Upper lobe of right lung (tissue), 1 donor: Measurements from ENCODE around the gene NDUFAB1. TPM values are rescaled to one million over a fixed set of nuclear protein-coding genes. Genes with fewer than 3 reads are reported as not detected.

Experiments used
- ATAC-seq: fragments of 200-7000 bp; cut with Tn5 transposase; one replicate; pipeline ENCODE4 v1.9.1; 2020; ENCODE audit warnings: mild to moderate bottlenecking, moderate library complexity
- DNase-seq: peaks from one replicate; pipeline ENCODE4 v3.0.0-alpha.2; 2020
- H3K27ac ChIP-seq: fragments of 200-600 bp; one replicate; pipeline ENCODE4 v1.8.0; 2022
- H3K27me3 ChIP-seq: fragments of 200-600 bp; one replicate; pipeline ENCODE4 v1.8.0; 2022; ENCODE audit warnings: mild to moderate bottlenecking
- H3K36me3 ChIP-seq: fragments of 200-600 bp; one replicate; pipeline ENCODE4 v1.8.0; 2022
- H3K4me1 ChIP-seq: fragments of 200-600 bp; one replicate; pipeline ENCODE4 v1.8.0; 2022
- H3K4me3 ChIP-seq: fragments of 200-600 bp; one replicate; pipeline ENCODE4 v1.8.0; 2022; ENCODE audit warnings: mild to moderate bottlenecking
- H3K9me3 ChIP-seq: fragments of 200-600 bp; one replicate; pipeline ENCODE4 v1.8.0; 2022
- CTCF ChIP-seq: fragments of 200-600 bp; IDR thresholded peaks from one replicate; pipeline ENCODE4 v1.8.0; 2022; ENCODE audit warnings: antibody characterized with exemption
- intact Hi-C: fragments of 100-400 bp; cut with DNase I; formaldehyde crosslinking; loops from one replicate; pipeline ENCODE4 v1.11.0; 2022
- total RNA-seq: library from RNA; stranded (reverse); fragmentation: NEBNext Ultra II Directional; extraction: Animal tissue kit (Norgen Biotek cat#: 25700); gene quantifications from one replicate; pipeline ENCODE4 v1.2.1, GENCODE V29; 2021
- donor health status: DM: no; HTN: yes; CAD: no; lungs with severe emphysema.

The NDUFAB1 gene
- total RNA-seq, 1 donor from 2014 or later = 49.2 TPM

- peak overlapping the region; percentile 36 for H3K27ac ChIP-seq
- no peaks in the 10 kb centered on the region for H3K4me1 ChIP-seq
- no peak overlapping the region for H3K4me3 ChIP-seq
- H3K36me3 ChIP-seq = peaks cover 70% of the 10 kb centered on the region
- intact Hi-C loops = no loop called here
- H3K9me3 ChIP-seq = no peaks in the 10 kb centered on the region
- peak; percentile 87 for ATAC-seq
- DNase-seq = no peak
- no peak for TF ChIP-seq CTCF
- no peaks in the 10 kb centered on the region for H3K27me3 ChIP-seq
Observed at GRCh38 chr16:23539984-23540816, 55.9 kb downstream of the NDUFAB1 start.

GRCh38 chr16:23538919-23539278 lies 57.2 kb downstream of the NDUFAB1 start:
- Histone ChIP-seq H3K4me3 (no peak overlapping the region), H3K9me3 (no peaks in the 10 kb centered on the region), H3K36me3 (peaks cover 71% of the 10 kb centered on the region), H3K4me1 (no peaks in the 10 kb centered on the region), H3K27me3 (no peaks in the 10 kb centered on the region), H3K27ac (no peak overlapping the region)
- intact Hi-C loops = no loop called here
- no peak for DNase-seq
- no peak for ATAC-seq
- TF ChIP-seq CTCF = no peak

- intact Hi-C loops = no loop called here
- TF ChIP-seq CTCF = no peak
- no peak for ATAC-seq
- Histone ChIP-seq H3K4me3 (no peak overlapping the region), H3K27me3 (no peaks in the 10 kb centered on the region), H3K27ac (no peak overlapping the region), H3K9me3 (no peaks in the 10 kb centered on the region), H3K36me3 (peaks cover 73% of the 10 kb centered on the region), H3K4me1 (no peaks in the 10 kb centered on the region)
- no peak for DNase-seq
Observed at GRCh38 chr16:23537390-23537789, 58.7 kb downstream of the NDUFAB1 start.

- Histone ChIP-seq H3K9me3 (no peaks in the 10 kb centered on the region), H3K36me3 (peaks cover 75% of the 10 kb centered on the region), H3K4me3 (no peak overlapping the region), H3K27ac (no peak overlapping the region), H3K27me3 (no peaks in the 10 kb centered on the region), H3K4me1 (no peaks in the 10 kb centered on the region)
- DNase-seq = no peak
- no peak for TF ChIP-seq CTCF
- intact Hi-C loops = no loop called here
- no peak for ATAC-seq
Observed at GRCh38 chr16:23535901-23536300, 60.2 kb downstream of the NDUFAB1 start.

GRCh38 chr16:23534868-23535860 lies 61.0 kb downstream of the NDUFAB1 start:
- H3K36me3 ChIP-seq = peaks cover 68% of the 10 kb centered on the region

More at GRCh38 chr16:23534868-23535860, 61.0 kb downstream of the NDUFAB1 start:
- TF ChIP-seq CTCF = no peak
- Histone ChIP-seq H3K4me3 (no peak overlapping the region), H3K27ac (no peak overlapping the region), H3K9me3 (no peaks in the 10 kb centered on the region), H3K27me3 (no peaks in the 10 kb centered on the region), H3K4me1 (no peaks in the 10 kb centered on the region)
- ATAC-seq (peak; percentile 27), DNase-seq (no peak)
- intact Hi-C loops = no loop called here
